GM19397 (cell line): ENCODE results near the gene HPCAL4.

Experiments used
- ATAC-seq: cut with Tn5 transposase; IDR thresholded peaks from one replicate; pipeline ENCODE4 v1.9.1; 2021; ENCODE audit warnings: mild to moderate bottlenecking, moderate library complexity; ENCODE audit not compliant: unreplicated experiment

HPCAL4 gene

GRCh38 chr1:39631361-39632322, 59.6 kb downstream of the HPCAL4 start:
- ATAC-seq = no peak

GRCh38 chr1:39628807-39629350, 62.4 kb downstream of the HPCAL4 start:
- no peak for ATAC-seq
